Stimulated activated CD8-positive, alpha-beta memory T cell treated with anti-CD3 and anti-CD28 coated beads, Interleukin-15, amount 100 ng/mL, for 1 hour (primary cell): ENCODE measurements around the gene OR1F1.
"Not testable (repeated sequence)": the region's sequence is repeated elsewhere in the genome, so short reads cannot be mapped to it uniquely, and the experiment has no call there.

Experiments used
- DNase-seq: peaks from one replicate; pipeline ENCODE4 v3.0.0-alpha.2; 2020; ENCODE audit warnings: low read depth

Gene OR1F1

GRCh38 chr16:3173892-3174617 is 13.9 kb upstream of the OR1F1 start:
- no peak for DNase-seq

GRCh38 chr16:3174618-3175148 is 13.3 kb upstream of the OR1F1 start:
- no peak for DNase-seq

GRCh38 chr16:3175157-3176093 is 12.6 kb upstream of the OR1F1 start:
- DNase-seq: no peak

GRCh38 chr16:3179651-3180050 is 8.4 kb upstream of the OR1F1 start:
- no peak for DNase-seq

- no peak for DNase-seq
These were observed 7.5 kb upstream of the OR1F1 start for GRCh38 chr16:3180445-3180878.

- DNase-seq: not testable (repeated sequence)
These were observed 5.8 kb upstream of the OR1F1 start for GRCh38 chr16:3182293-3182607.

- DNase-seq: no peak
These were observed 5.2 kb upstream of the OR1F1 start for GRCh38 chr16:3182608-3183444.

- DNase-seq: no peak
These were observed 4.4 kb upstream of the OR1F1 start for GRCh38 chr16:3183445-3184139.

- DNase-seq: no peak
These were observed 886 bp upstream of the OR1F1 start for GRCh38 chr16:3186946-3187690.

- no peak for DNase-seq
These were observed 596 bp downstream of the OR1F1 start for GRCh38 chr16:3188675-3188924.

GRCh38 chr16:3188925-3189825 is 1.2 kb downstream of the OR1F1 start:
- DNase-seq: no peak

GRCh38 chr16:3189869-3190268 is 1.9 kb downstream of the OR1F1 start:
- no peak for DNase-seq

- DNase-seq: no peak
These were observed 2.9 kb downstream of the OR1F1 start for GRCh38 chr16:3190949-3191353.

- no peak for DNase-seq
These were observed 4.5 kb downstream of the OR1F1 start for GRCh38 chr16:3192476-3193019.

- no peak for DNase-seq
These were observed 5.5 kb downstream of the OR1F1 start for GRCh38 chr16:3193221-3194212.

GRCh38 chr16:3194792-3195191 is 6.8 kb downstream of the OR1F1 start:
- DNase-seq: no peak

GRCh38 chr16:3195975-3196374 is 8.0 kb downstream of the OR1F1 start:
- no peak for DNase-seq

GRCh38 chr16:3197694-3198333 is 9.8 kb downstream of the OR1F1 start:
- not testable (repeated sequence) for DNase-seq
